Mammary microvascular endothelial cell (primary cell): ENCODE results near the gene CTBS. TPM values are rescaled to one million over a fixed set of nuclear protein-coding genes. Genes with fewer than 3 reads are reported as not detected.

ENCODE experiments used
- total RNA-seq: library from RNA; depleted of rRNA; stranded (reverse); fragments of >200 nt; gene quantifications from 2 replicates; pipeline ENCODE4 v1.2.3, GENCODE V29; 2015

CTBS gene, protein sequence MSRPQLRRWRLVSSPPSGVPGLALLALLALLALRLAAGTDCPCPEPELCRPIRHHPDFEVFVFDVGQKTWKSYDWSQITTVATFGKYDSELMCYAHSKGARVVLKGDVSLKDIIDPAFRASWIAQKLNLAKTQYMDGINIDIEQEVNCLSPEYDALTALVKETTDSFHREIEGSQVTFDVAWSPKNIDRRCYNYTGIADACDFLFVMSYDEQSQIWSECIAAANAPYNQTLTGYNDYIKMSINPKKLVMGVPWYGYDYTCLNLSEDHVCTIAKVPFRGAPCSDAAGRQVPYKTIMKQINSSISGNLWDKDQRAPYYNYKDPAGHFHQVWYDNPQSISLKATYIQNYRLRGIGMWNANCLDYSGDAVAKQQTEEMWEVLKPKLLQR
- 6.9 and 10.8 TPM in 2 replicates for total RNA-seq

DNA sequence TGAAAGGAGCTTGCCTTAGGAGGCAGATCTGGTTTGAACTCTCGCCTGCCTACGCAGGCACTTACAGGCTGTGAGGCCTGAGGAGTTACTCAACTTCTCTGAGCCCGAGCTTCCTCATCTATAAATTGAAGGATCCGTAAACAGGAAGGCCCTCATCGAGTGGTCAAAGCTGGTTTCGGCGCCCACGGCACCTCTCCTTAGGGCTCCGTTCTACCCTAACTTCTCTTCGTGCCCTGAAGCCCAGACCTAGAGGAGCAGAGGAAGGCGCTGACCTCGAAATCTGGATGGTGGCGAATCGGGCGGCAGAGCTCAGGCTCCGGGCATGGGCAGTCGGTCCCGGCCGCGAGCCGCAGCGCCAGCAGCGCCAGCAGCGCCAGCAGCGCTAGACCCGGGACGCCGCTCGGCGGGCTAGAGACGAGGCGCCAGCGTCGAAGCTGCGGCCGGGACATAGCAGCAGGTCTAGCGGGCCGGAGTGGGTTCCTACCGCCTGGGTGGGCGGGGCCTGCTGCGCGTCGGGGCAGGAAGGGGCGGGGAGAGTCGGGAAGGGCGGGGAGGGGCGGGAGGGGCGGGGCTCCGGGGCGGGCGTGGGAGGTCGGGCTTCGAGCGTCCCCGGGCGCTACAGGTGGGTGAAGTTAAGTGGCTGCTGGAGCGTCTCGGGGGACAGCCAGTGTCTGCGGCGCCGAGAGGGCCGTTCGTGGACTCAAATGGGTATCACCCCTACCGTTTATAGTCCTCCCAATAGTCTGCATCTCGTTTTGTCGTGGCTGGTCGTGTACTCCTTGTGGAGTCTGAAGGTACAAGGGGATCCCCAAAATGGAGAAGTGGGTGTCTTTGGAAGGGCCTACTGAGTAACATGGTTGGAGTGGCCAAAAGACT, at the start of gene CTBS:
CTBS (minus strand) TSS at position 474 of the 876 bp plus-strand sequence; CDS start at position 449, 25 bp downstream.

DNA sequence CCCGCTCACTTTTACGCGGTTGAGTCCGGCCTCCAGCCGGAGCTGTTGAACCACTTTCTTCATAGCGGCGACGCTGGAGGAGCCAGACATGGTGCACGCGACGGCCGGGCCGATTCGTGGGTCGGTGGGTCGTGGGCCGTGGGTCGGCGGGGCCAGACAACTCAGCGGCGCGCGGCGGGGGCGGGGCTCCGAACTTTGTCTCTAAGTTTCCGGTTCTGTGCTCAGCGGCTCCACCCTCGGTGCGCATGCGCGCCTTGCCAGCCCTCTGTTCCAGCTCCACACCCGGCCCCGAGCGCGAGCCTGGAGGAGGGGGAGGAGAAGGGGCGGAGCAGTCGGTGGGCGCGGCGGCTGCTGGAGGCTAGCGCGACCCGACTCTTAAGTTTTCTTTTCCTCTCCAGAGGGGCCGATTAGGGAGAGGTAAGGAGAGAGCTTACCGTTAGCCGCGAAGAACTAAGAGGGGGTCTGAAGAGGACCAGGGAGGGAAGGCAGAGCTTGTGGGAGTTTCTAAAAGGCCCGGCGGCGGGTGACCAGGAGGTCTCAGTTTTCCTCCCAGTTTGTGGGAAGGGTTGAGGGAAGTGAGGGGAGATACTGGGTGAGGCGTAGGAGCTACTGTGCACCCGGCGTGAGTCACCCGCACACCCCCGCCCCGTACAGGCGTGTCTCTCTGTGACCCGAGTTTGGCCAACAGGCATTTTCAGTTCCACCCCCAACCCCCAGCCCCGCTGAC, 68.1 kb downstream of the CTBS start, which contains the start of the genes GNG5 and SPATA1:
GNG5 (minus strand) TSS at position 580 of the 727 bp plus-strand sequence; CDS start at position 90, 490 bp downstream.
SPATA1 (plus strand) TSS at position 385 of the 727 bp plus-strand sequence. CDS start 9,974 bp downstream, outside the sequence.

Other genes with a start within 250 kb of the CTBS start
- gene DNASE2B, start 176.0 kb downstream of the CTBS start, total RNA-seq = not detected in 2 replicates
- 53.1 and 54.8 TPM in 2 replicates for gene RPF1, start 95.2 kb downstream of the CTBS start, total RNA-seq
- 0.25 TPM in 1 of 2 replicates, not detected in the other for gene SPATA1, start 68.1 kb downstream of the CTBS start, total RNA-seq
- gene GNG5, start 67.9 kb downstream of the CTBS start, total RNA-seq = 123 and 131 TPM in 2 replicates
- 3.0 and 3.1 TPM in 2 replicates for gene SSX2IP, start 116.0 kb upstream of the CTBS start, total RNA-seq